Stimulated activated CD4-positive, alpha-beta T cell treated with anti-CD3 and anti-CD28 coated beads, Interleukin-12 subunit alpha, Interleukin-12 subunit beta, amount 100 ng/mL, for 4 hours (primary cell): ENCODE data around the gene SMARCA4.

Experiments used
- DNase-seq: peaks from one replicate; pipeline ENCODE4 v3.0.0-alpha.2; 2020

Gene SMARCA4

DNA sequence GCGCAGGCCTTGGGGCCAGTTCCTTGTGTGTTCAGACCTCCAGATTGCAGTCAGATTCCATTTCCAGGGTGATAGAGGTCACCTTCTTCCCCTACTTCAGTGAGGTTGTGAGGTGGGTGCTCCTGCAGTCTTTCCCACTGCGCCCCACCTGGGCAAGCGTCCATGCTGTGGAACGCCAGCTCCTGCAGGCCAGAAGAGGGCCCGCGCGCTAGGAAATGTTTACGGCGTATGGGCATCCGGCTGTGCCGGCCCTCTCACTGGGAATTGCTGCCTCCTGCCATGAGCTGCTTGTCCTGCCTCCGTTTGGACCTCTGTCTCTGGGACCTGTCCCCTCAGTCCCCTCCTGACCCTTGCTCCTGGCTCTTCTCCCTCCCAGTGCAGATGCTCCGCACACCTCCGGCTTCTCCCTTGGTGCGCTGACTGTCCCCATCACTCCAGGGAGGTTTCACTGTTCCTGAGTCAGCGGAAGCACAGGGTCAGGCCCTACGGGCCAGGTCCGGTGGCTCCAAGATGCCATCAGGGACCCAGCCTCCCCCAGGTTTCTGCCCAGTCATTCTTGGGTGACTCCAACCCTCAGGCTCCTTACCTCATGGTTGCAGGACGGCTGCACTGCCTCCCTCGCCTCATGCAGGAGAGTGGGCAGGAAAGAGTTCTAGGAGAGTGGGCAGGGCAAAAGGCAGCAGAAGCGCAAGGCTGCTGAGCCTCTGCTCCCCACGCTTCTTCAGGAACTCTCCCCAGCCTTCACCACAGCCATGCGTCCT lies 56.6 kb downstream of the SMARCA4 start:
- DNase-seq, result no peak

DNA sequence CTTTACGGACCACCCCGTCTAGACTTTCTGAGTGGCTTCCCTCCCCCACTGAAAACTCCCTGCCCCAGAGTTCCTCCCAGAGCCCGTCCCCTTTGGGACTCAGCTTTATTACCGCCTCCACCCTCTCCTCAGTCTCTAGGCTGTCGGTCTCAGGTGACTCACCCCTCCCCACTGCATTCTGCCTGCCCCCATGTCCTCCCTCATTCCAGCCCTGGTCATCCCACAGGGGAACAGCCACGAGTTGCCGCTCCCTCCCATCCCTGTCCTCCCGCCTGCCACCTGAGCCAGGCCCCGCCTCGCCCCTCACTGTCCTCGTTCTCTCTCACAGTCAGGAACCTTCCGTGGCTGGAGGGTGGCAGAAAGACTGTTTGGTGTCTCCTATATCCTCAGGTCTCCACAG lies 57.3 kb downstream of the SMARCA4 start:
- no peak for DNase-seq

DNA sequence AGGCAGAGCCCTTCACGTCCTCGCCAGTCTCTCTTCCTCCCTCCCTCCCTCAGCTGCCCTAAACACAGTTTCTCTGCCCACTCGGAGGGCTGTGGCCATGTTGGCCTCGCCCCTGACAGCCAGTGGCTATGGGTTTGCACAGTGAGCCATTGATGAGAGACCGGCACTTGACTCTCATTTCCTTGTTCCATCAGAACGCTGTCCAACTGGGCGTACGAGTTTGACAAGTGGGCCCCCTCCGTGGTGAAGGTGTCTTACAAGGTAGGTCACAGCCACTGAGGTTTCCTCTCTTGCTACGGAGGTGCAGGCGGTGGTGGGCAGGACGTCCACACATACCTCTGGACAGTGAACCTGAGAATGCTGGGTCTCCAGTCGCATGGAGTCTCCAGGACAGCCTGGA lies 57.9 kb downstream of the SMARCA4 start:
- DNase-seq, result no peak

DNA sequence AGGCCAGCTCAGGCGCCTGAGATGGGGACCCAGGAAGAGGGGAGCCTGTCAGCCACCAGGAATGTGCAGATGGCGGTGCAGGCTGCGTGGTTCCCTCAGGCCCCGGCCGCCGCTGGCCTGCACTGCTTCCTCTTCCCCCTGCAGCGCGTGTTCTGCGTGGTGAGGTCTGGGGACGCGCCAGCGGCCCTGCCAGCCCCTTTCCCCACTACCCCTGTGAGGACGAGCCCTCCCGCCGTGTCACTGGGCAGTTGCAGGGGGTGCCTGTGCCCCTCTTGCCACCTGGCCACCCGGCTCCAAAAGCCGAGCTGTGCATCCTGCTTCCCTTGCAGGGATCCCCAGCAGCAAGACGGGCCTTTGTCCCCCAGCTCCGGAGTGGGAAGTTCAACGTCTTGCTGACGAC lies 58.4 kb downstream of the SMARCA4 start:
- DNase-seq, result no peak

DNA sequence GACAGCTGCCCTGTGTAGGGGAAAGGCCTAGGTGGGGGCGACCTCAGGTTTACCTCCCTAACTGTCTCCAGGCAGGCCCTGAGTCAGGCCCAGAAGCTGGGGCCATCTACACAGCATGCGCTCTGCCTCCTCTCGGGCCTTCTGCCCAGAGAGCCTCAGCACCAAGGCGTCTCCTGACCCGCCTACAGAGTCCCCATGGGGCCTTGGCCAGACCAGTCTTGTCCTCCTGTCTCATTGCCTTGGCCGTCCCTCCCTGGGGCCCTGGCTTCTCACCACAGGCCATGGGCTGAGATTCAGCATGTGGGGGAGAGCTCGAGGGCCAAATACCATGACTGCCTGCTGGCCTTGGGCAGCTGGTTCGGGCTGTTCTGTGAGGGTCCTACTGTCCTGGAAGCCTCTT lies 59.0 kb downstream of the SMARCA4 start:
- no peak for DNase-seq

DNA sequence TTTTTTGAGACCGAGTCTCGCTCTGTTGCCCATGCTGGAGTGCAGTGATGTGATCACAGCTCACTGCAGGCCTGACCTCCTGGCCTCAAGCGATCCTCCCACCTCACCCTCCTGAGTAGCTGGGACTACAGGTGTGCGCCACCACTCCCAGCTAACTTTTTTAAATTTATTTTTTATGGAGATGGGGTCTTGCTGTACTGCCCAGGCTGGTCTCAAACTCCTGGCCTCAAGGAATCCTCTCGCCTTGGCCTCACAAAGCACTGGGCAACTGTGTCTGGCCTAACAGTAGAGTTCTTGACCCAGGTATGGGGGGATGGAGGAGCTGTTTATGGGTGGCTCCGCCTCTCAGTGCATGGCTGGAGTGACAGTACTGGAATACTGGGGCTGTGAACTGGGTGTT lies 59.6 kb downstream of the SMARCA4 start:
- DNase-seq, result no peak

DNA sequence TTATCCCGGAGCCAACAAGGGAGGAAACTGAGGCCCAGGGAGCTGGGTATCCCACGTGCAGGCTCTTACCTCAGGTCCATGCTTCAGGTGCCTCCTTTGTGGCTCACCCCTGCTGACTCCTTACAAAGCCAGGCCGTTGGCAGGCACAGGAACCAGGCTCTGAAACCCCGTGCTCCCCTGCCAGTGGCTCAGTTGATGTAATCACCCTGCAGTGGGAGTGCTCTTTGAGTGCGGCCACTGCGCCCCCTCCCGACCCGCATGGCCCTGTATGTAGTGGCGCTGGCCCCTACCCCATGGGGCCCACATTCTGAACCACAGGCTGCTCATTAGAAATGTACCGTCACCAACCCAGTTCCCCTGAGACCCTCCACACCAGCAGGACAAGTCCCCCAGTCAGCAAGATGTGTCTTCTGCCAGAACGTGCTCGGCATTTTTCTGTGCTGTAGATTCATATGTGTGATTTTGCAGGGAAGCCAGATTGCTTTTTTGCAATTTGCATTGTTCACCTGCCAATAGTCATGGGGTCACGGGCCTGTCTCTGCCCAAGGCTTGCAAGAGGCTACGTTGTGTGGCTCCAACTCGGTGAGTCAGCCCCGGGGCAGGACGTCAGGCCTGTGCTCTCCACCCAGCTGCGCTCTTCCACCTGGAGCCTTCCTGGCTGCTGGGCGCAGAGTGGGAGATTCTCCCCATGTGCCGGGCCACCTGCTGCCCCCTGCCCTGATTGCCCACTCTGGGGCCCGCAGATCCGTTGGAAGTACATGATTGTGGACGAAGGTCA lies 60.3 kb downstream of the SMARCA4 start:
- DNase-seq, result no peak

DNA sequence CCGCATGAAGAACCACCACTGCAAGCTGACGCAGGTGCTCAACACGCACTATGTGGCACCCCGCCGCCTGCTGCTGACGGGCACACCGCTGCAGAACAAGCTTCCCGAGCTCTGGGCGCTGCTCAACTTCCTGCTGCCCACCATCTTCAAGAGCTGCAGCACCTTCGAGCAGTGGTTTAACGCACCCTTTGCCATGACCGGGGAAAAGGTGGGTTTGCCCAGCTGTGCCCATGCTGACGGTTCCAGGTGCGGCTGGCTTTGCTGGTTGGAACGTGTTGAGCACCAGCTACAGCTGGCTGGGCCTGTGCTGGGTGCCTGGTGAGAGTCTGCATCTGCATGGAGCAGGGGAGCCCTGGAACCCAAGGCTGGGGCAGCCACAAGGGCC lies 60.9 kb downstream of the SMARCA4 start:
- DNase-seq, result no peak

DNA sequence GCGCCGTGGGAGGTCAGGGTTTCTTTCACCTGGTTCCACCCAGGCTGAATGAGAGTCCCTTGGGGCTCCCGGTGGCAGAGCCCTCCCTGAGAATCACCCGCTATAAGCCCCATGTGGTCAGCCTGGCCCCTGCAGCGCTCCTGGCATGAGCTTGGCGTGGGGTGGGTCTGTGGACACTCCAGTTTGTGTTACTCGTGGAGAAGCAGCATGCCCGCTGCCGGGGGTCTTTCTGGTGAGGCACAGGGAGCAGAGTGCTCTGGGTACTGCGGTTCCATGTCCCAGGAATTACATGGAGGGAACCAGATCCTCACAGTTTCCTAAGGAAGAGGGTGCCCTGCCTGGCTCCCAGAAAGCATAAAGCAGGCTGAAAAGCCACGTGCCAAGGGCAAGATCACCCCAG lies 62.2 kb downstream of the SMARCA4 start:
- DNase-seq, result no peak

DNA sequence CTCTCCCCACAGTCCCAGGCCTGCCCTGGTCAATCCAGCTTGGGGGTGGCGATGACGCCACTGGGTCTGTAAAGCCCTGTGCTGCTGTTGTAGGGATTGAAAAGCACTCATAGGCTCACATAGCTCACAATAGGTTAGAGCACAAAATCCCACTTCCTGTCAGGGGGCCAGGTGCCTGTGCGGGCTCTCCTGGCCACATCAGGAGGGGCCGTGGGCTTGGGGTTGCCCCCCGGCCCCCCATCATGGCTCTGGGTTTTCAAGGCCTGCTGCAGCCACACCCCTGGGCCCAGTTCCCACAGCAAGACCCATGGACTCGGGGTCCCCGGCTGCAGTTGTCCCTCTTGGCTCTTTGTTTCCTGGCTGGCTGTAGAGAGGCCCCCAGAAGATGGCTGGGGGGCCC lies 62.9 kb downstream of the SMARCA4 start:
- no peak for DNase-seq

DNA sequence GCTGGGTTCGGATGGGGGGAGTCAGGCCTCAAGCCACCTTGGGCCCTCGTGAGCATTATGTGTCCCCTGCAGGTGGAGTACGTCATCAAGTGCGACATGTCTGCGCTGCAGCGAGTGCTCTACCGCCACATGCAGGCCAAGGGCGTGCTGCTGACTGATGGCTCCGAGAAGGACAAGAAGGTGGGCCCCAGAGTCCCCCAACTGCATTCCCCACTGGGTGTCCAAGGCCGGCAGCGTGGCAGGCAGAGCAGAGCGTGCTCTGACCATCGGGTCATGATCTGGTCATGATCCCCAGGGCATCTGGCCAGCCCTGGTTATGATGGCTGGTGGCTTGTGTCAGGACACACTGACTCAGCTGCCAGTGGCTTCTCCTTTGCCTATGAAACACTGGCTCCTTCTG lies 63.4 kb downstream of the SMARCA4 start:
- no peak for DNase-seq

DNA sequence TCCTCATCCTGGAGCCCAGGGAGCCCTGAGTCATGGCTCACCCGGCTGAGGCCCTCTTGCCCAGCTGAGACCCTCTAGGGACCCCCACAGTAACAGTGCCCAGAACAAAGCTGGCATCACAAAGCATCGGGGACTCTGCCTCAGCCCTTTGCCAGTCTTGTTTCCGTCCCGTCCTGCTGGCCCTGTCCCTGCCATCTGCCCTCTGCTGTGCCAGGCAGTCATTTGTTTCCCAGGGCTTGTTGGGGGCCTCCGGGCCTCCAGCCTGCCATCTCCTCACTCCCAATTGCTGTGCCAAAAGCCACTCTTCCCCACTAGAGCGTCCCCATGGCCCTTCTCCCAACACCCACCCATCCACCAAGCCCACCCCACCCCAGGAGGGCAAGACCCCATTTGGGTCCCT lies 64.2 kb downstream of the SMARCA4 start:
- no peak for DNase-seq

DNA sequence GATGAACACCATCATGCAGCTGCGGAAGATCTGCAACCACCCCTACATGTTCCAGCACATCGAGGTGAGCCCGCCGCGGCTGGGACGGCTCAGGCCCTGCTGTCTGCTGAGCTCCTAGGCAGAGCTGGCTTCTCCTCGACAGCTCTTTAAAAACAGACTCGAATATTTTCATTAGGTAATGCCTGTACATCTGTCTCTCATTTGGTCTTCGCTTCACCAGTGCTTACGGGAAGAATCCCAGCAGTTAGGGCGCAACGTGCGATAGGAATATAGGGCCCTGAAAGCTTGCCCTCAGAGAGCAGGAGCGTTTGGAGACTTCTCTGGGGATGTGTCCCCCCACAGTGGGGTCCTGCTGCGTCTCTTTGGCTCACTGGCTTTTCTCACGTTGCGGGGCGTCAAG lies 64.6 kb downstream of the SMARCA4 start:
- no peak for DNase-seq

DNA sequence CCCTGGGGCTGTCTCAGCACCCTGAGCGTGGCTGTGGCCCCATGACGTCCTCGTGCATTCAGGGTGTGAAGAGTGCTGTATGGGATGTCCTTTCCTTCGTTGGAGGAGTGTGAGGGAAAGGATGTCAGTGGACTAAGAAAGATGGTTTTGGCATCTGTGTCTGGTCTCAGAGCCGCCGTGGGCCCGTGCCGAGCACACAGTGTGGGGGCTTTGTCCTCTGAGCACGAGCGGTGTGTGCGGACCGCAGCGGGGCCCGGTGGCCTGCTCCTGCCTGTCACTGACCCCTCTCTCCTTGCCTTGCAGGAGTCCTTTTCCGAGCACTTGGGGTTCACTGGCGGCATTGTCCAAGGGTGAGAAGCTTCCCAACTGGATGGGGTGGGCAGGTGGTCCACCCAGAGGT lies 65.2 kb downstream of the SMARCA4 start:
- no peak for DNase-seq

DNA sequence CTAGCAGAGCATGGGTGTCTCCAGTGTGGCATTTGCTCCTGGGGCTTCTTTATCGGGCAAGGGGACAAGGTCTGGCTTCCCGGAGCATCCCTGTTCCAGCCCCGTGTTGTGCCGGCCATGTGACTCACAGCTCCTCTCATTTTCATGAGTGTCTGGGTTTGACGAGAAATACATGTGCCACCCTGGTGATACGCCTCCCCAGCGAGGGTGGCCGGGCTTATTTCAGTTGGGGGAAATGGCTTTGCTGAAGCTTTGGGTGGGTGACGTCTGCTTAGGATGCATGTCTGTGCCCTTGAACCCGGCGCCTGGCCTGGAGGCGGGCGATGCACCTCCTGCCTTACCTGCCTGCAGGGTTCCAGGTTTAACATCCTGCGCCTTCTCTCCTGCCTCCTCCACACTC lies 66.6 kb downstream of the SMARCA4 start:
- DNase-seq, result no peak

DNA sequence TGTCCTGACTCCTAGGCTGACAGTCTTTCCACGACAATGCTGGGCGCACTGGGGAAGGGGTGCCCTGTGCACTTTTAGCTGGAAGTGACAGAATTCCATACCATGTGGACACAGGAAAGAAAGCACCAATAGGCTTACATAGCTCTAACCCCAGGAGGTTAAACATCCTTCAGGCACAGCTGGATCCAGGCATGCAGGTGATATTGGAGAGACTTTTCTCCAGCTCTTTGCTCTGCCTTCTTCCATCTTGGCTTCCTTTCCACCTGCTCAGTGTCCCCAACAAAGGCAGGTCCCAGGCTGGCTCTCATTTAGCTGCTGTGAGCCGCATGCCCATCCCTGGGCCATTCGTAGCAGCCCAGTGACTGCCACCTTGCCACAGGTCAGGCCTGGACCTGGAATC lies 67.3 kb downstream of the SMARCA4 start:
- DNase-seq, result no peak

DNA sequence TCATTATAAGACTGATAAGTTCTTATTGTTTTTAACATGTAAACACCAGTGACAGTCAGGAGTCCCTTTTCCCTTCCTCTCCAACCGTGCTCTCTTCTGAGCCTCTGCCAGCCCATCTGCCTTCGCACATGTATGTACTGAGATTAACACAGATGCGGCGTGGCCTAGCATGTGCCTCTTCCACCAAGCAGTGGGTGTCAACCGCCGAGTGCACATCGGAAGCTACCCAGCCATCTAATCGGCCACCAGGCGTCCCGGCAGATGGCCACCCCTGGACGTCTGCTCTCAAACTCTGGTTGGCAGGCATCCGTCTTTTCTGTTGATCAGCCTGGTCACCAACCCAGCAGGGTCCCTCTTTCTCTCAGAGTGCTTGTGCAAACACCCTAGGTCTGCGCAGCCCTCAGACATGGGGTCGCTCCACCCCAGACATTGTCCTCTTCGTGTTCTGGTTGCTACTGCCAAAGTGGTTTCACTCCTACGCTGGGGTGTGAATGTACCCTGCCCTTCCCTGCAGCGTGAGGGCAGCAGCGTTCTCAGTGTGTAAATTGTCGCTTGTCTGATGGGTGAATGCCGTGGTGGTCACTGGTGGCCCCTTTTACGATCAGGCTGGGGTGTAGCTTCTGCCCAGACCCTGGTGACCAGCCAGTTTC lies 70.7 kb downstream of the SMARCA4 start:
- no peak for DNase-seq

DNA sequence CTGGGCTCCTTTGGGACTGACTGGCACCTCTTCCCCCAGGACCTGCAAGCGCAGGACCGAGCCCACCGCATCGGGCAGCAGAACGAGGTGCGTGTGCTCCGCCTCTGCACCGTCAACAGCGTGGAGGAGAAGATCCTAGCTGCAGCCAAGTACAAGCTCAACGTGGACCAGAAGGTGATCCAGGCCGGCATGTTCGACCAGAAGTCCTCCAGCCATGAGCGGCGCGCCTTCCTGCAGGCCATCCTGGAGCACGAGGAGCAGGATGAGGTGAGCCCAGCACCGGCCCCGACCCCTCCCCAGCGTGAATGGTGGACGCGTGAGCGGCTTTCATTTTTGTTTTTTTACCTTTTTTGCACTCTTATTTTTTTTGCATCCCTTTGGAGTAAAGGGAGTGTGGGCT lies 72.4 kb downstream of the SMARCA4 start:
- no peak for DNase-seq

DNA sequence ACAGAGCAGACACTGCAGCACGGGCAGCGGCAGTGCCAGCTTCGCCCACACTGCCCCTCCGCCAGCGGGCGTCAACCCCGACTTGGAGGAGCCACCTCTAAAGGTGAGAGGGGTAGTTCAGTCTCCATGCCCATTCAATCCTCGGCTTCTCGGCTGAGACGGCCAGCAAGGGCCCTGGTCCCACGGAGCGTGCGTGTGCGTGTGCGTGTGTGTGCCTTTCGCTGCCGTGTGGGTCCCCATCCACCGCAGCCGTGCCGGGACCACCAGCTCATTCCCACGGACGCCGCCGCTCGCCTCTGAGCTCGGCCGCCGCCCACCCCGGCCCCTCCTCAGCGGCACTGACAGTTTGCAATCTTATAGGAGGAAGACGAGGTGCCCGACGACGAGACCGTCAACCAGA lies 72.9 kb downstream of the SMARCA4 start:
- DNase-seq, result no peak

DNA sequence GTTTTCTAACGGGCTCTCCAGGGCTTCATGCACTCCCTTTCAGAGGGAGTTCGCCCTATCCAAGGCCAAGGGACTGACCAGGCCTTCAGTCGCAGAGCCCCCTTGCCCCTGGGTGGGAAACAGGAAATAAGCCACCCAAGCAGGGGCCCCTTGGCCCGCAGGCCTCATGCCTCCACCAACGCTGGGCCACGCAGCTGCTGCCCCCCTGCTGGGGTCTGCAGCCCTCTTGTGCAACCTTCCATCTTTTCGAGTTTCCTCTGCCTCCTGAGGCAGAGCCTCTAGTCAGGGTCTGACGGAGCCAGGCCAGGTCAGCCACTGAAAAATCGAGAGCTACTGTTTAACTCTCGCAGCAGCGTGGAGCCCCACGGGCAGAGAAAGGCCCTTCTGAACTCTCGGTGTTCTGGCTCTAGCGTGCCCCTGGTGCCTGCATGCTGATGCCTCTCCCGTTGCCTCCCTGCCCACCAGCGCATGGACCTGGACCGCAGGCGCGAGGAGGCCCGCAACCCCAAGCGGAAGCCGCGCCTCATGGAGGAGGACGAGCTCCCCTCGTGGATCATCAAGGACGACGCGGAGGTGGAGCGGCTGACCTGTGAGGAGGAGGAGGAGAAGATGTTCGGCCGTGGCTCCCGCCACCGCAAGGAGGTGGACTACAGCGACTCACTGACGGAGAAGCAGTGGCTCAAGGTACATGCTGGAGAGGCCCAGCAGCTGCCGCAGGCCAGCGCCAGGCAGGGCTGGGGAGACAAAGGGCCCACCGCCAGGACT lies 73.8 kb downstream of the SMARCA4 start:
- DNase-seq, result no peak

DNA sequence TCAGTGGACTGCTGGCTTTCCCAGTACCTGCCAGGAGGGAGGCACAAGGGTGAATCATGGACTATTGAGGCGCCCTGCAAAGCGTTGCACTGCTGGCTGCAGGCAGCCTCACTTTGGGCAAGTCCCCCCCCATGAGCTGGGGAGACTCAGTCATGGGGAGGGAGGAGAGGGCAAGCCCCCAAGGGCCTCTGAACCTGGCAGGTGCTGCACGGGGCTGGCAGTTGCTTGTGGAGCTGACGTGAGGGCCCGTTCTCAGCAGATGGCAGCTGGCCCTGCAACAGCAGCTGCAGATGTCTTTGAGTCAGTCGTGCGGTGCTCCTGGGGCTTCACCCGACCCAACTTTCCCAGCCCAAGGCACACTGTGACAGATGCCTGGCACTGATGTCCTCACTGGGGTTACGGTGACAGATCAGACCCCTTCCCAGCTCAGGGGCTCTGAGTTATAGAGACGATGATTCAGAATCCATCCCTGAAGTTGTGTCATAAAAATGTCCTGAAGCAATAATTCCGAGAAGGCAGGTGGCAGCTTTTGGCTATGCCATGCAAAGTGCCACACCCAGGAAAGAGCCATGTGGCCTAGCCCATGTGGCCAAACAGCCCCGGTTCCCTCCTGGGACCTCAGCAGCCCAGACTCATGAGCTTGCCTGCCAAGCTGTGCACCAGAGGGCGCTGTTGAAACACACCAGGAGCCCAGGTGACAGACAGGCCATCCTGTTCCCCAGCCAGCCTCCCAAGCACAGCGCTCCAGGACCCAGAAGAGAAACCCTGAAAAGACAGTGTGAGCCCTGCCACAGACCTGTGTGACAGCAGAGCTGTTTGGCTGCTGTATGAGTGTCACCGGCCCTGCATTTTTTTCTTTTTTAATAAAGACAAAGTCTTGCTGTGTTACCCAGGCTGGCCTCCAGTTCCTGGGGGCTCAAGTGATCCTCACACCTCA lies 74.9 kb downstream of the SMARCA4 start:
- peak; percentile 85 for DNase-seq

DNA sequence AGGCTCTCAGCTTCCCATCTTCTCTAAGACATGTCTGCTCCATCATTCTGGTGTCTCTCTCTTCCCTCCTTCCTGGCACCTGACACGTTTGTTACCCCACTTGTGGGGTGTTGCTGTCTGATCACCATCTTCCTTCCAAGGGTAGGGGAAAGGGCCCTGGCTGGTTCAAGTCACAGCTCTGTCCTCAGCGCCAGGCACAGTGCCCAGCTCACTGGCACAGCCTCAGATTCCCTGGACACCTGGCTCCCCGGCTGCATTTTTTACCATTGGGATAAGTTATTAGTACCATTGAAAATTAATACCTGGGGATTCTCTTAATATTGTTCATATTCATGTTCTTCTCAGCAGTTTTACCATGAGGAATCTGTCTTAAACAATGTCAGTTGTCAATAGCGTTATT lies 77.7 kb downstream of the SMARCA4 start:
- DNase-seq, result no peak
